ENCODE data around the gene EPHB1.

Gene EPHB1

GRCh38 chr3:135172191-135172869 is 377.3 kb downstream of the EPHB1 start:
- no peak for DNase-seq

GRCh38 chr3:135175728-135176277 is 380.7 kb downstream of the EPHB1 start:
- no peak for DNase-seq

GRCh38 chr3:135176881-135177280 is 381.8 kb downstream of the EPHB1 start:
- no peak for DNase-seq

GRCh38 chr3:135178566-135178965 is 383.5 kb downstream of the EPHB1 start:
- DNase-seq, result no peak

GRCh38 chr3:135181408-135181807 is 386.3 kb downstream of the EPHB1 start:
- no peak for DNase-seq

GRCh38 chr3:135182364-135182998 is 387.4 kb downstream of the EPHB1 start:
- no peak for DNase-seq

GRCh38 chr3:135190658-135191057 is 395.6 kb downstream of the EPHB1 start:
- DNase-seq, result no peak

GRCh38 chr3:135191708-135192107 is 396.6 kb downstream of the EPHB1 start:
- no peak for DNase-seq

- no peak for DNase-seq
Observed at GRCh38 chr3:135192929-135193328, 397.9 kb downstream of the EPHB1 start.

GRCh38 chr3:135197246-135197645 is 402.2 kb downstream of the EPHB1 start:
- DNase-seq, result no peak

- no peak for DNase-seq
Observed at GRCh38 chr3:135197856-135198255, 402.8 kb downstream of the EPHB1 start.

GRCh38 chr3:135199137-135199536 is 404.1 kb downstream of the EPHB1 start:
- DNase-seq, result no peak

- DNase-seq, result no peak
Observed at GRCh38 chr3:135203026-135203425, 408.0 kb downstream of the EPHB1 start.

- DNase-seq, result no peak
Observed at GRCh38 chr3:135213213-135213612, 418.2 kb downstream of the EPHB1 start.

GRCh38 chr3:135213822-135214221 is 418.8 kb downstream of the EPHB1 start:
- DNase-seq, result no peak

- DNase-seq, result no peak
Observed at GRCh38 chr3:135214400-135214799, 419.3 kb downstream of the EPHB1 start.

- no peak for DNase-seq
Observed at GRCh38 chr3:135215516-135215915, 420.5 kb downstream of the EPHB1 start.

GRCh38 chr3:135216659-135217058 is 421.6 kb downstream of the EPHB1 start:
- DNase-seq, result no peak

GRCh38 chr3:135217730-135218129 is 422.7 kb downstream of the EPHB1 start:
- DNase-seq, result no peak

GRCh38 chr3:135218304-135218703 is 423.2 kb downstream of the EPHB1 start:
- DNase-seq, result no peak

GRCh38 chr3:135218782-135219181 is 423.7 kb downstream of the EPHB1 start:
- DNase-seq, result no peak

GRCh38 chr3:135224815-135225362 is 429.8 kb downstream of the EPHB1 start:
- DNase-seq, result no peak

- DNase-seq, result no peak
Observed at GRCh38 chr3:135226057-135226456, 431.0 kb downstream of the EPHB1 start.

- no peak for DNase-seq
Observed at GRCh38 chr3:135228201-135228600, 433.1 kb downstream of the EPHB1 start.

Data from NCI-H1694 (cell line).